GM19035 (cell line): ENCODE measurements around the gene PCNT.
"Not testable (repeated sequence)": the region's sequence is repeated elsewhere in the genome, so short reads cannot be mapped to it uniquely, and the experiment has no call there.

Experiments used
- ATAC-seq: cut with Tn5 transposase; IDR thresholded peaks from one replicate; pipeline ENCODE4 v1.9.1; 2021; ENCODE audit not compliant: unreplicated experiment

Gene PCNT

DNA sequence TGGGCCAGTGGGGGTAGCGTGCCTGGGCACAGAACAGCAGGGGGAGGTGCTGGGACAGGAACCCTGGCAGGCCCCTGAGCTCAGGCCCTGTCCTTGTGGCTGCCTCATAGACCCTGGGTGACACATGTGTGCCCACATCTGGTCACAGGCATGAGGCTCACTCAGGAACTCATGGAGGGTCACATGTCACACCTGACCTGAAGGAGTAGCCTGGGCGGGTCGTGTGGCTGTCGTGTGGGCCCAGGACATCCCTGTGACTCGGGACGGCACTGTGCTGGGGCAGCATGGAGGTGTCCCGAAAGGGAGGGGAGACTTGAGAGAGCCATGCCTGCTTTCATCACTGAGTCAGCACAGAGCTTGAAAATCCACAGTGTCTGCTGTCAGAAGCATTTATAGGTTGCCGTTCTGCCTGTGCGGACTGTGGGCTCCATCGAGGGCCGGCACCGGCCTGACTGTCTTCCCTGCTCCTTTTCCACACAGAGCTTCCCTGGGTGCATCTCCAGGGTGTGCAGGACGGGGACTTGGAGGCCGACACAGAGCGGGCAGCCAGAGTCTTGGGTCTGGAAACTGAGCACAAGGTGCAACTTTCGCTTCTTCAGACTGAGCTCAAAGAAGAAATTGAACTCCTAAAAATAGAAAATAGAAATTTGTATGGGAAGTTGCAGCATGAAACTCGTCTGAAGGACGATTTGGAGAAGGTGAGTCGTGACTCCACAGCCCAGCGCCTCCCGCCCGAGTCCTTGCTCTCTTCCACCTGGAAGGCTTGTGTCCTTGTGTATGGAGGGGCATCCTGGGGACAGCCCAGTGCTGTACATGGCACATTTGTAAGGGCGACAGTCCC, 32.8 kb downstream of the PCNT start:
- no peak for ATAC-seq

- ATAC-seq, result no peak
Measured at GRCh38 chr21:46357335-46357604, 33.3 kb downstream of the PCNT start.

- ATAC-seq, result no peak
Measured at GRCh38 chr21:46357684-46358425, 33.9 kb downstream of the PCNT start.

- no peak for ATAC-seq
Measured at GRCh38 chr21:46361176-46361575, 37.2 kb downstream of the PCNT start.

DNA sequence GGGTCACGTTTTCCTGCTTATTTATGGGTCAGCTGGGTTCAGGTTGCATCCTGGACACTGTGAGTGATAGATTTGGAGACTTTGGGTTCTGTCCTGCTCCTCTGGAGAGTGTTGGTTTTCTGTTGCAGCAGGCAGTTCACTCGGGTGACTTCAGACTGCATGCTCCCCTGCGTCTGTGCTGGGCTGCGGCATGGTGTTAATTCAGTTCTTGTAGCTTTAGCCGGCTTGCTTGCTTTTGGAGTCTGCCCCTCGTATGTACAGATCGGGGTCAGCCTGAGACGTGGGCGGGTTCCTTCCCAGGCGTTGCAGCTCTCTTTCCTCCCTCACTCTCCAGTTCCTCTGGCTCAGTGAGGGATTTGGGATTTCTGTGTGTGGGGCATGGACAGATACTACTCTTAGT, 38.0 kb downstream of the PCNT start:
- ATAC-seq, result no peak

GRCh38 chr21:46362946-46363345, 39.0 kb downstream of the PCNT start:
- no peak for ATAC-seq

- no peak for ATAC-seq
Measured at GRCh38 chr21:46363698-46364097, 39.7 kb downstream of the PCNT start.

- ATAC-seq, result no peak
Measured at GRCh38 chr21:46366091-46366490, 42.1 kb downstream of the PCNT start.

DNA sequence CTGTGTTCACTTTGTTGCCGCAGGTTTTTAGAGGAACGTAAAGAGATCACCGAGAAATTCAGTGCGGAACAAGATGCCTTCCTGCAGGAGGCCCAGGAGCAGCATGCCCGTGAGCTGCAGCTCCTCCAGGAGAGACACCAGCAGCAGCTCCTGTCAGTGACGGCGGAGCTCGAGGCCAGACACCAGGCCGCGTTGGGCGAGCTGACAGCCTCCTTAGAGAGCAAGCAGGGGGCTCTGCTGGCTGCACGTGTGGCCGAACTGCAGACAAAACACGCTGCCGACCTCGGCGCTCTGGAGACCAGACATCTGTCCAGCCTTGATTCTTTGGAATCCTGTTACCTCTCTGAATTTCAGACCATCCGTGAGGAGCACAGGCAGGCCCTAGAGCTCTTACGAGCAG, 42.6 kb downstream of the PCNT start:
- no peak for ATAC-seq

DNA sequence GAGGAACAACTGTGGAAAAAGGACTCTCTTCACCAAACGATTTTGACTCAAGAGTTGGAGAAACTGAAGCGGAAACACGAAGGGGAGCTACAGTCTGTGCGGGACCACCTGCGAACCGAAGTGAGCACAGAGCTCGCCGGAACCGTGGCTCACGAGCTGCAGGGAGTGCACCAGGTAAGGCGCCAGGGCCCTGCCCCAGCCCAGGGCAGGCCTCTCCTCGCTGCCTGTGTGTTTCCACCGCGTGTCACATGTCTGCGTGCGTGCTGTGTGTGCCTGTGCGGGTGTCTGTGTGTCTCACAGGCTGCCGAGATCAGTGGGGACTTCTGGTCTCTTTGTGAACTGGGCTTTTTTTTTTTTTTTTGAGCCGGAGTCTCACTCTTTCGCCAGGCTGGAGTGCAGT, 43.0 kb downstream of the PCNT start:
- ATAC-seq, result no peak

GRCh38 chr21:46368533-46369285, 44.8 kb downstream of the PCNT start:
- ATAC-seq, result peak; percentile 62

DNA sequence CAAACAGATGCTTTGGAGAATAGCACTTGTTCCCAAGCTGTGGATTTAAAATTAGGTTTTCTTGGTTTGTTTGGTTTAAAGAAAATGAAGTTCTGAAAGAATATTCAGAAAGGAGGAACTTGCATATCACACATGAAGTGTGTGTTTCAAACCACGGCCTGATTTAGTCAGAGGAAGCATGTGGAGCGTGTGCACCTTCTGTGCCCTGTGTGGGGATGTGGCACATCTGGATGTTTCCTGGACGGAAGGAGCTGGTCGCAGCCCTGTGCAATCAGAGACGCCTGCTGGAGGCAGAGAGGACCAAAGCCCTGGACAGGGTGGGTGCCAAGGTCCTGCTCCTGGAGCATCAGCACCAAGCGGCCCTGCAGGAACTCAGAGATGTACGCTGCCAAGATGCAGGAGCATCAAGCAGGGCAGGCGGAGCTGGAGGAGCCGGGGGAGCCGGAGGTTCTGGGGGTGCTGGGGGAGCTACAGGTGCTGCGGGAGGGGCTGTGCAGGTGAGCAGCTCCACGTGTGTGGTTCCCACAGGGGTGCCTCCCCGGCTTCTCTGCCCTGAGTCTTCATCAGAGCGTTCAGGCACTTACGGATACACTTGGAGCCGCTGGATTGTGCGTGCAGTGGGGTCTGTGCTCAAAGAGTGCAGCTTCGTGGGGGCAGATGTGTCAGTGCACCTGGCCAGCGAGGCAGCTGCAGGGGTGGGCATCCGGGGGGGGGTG, 45.7 kb downstream of the PCNT start:
- ATAC-seq, result no peak

DNA sequence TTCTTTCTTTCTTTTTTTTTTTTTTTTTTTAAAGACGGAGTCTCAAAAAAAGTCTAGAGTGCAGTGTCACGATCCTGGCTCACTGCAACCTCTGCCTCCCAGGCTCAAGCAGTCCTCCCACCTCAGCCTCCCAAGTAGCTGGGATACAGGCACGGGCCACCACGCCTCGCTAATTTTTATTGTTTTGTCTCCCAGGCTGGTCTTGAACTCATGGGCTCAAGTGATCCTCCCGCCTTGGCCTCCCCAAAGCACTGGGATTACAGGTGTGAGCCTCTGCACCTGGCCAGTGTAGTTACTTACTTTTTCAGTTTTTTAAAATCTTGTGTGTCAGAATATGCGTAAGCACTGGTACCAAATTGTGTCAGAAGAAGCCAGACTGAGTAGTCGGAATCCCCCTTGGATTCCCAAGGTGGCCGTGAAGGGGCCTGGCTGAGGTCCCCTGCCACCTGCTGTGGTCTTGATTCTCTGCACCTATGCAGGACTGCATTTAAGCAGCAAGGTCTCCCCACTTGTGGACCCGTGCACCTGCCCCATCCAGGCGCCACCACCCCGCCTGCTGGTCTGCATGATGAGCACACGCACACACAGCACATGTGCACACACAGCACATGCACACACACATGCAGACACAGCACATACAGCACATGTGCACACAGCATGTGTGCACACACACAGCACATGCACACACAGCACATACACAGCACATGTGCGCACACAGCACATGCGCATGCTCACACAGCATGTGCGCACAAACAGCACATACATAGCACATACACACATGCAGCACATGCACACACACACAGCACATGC, 47.5 kb downstream of the PCNT start:
- ATAC-seq, result no peak

GRCh38 chr21:46372014-46372485, 48.1 kb downstream of the PCNT start:
- no peak for ATAC-seq

DNA sequence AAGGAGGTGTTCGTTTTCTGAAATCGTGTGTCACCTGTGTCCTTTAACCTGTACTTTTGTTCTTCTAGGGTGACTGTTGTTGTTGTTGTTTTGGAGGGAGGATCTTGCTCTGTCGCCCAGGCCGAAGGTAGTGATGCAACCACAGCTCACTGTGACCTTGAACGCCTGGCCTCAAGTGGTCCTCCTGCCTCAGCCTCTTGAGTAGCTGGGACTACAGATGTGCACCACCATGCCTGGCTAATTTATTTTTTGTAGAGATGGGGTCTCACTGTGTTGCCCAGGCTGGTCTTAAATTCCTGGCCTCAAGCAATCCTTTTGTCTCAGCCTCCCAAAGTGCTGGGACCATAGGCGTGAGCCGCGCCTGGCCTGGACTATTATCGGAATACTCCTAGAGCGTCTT, 49.0 kb downstream of the PCNT start:
- not testable (repeated sequence) for ATAC-seq

- ATAC-seq, result no peak
Measured at GRCh38 chr21:46374761-46375389, 50.9 kb downstream of the PCNT start.

DNA sequence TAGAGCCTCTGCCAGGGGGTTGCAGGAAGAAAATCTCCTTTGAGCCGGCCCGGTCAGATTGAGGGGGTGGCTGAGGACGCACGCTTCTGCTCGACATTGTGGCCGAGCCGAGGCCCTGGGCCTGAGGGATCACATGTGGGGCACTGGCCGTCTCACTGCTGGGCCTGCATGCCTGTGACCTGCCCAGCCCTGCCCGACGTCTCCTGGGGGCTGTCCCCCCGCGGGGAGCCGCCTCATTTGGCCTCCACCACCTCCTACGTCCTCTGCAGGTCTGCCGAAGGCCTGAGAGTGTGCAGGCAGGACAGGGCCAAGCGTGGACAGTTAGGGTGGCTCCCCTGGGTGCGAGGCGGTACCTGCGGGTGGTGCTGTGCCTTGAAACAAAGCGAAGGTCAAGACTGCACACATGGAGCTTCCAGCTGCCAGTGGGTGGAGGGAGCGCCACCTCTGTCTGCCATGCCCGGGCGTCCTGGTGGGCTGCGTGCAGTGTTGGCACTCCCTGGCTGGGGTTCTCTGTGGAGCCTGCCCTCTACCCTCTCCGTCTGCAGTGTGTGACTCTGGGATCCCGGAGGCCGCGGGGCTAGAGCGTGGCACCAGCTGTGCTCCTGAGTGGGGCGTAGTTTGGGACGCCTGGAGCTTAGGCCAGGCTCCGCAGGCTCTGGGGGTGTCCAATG, 51.7 kb downstream of the PCNT start:
- ATAC-seq, result no peak

DNA sequence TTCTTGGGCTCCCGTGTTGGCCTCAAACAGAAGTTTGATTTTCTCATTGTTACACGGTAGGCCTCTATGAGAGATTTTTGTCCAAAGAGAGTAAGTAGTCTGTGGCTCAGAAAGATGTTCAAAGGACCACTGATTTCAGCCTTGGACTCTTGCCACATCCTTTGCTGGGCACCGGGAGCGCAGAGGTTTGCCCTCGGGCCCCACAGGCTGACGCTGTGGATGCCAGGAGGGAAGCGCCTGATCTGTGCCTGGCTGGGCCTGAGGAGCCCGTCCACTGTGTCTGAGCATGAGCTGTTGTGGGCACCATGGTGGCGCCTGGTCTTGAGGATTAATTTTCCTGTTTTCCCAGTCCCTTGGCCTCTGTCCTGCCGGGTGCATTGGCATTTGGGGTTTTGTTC, 52.3 kb downstream of the PCNT start:
- no peak for ATAC-seq

- no peak for ATAC-seq
Measured at GRCh38 chr21:46376856-46377453, 53.0 kb downstream of the PCNT start.
